Lower leg skin (tissue), 4 donors: ENCODE measurements around the gene PXYLP1. TPM values are rescaled to one million over a fixed set of nuclear protein-coding genes. Genes with fewer than 3 reads are reported as not detected.

Source experiments
- DNase-seq, 2 donors: peaks; one replicate each; pipeline ENCODE4 v3.0.0-alpha.2; 2019; ENCODE audit warnings: low spot score in 2 of 2
- H3K4me3 ChIP-seq: fragments of 200-600 bp; sonication (generic); 2 replicates; pipeline ENCODE4 v1.5.1; 2017; ENCODE audit warnings: mild to moderate bottlenecking, low read depth; ENCODE audit not compliant: poor library complexity, severe bottlenecking
- POLR2A ChIP-seq, 2 donors: fragments of 450-650 bp; IDR thresholded peaks; one replicate each; pipeline ENCODE4 v1.6.1; 2016 to 2017; ENCODE audit warnings: antibody characterized with exemption in 2 of 2, mild to moderate bottlenecking in 1 of 2, moderate library complexity in 1 of 2
- WGBS, 2 donors: methylation state at CpG; one replicate each; pipeline ENCODE4 v1.1.5; 2018; 5-methylcytosine and 5-hydroxymethylcytosine counted together
- intact Hi-C: fragments of 100-400 bp; cut with DNase I; formaldehyde crosslinking; loops from one replicate; pipeline ENCODE4 v1.15.0; 2023; ENCODE audit warnings: low total_unique reads
- total RNA-seq, 4 donors: library from RNA; depleted of rRNA; stranded (reverse); fragments of >200 nt; gene quantifications; one replicate each; pipeline ENCODE4 v1.1.0, GENCODE V29; 2016
- TF ChIP-seq, protein P1 (sequence below), 3 donors: fragments of 450-650 bp; IDR thresholded peaks; one replicate each; pipeline ENCODE4 v1.5.1; 2016; ENCODE audit warnings: antibody characterized with exemption in 3 of 3, mild to moderate bottlenecking in 3 of 3, moderate library complexity in 2 of 3

The PXYLP1 gene
- total RNA-seq, 4 donors from 2014 or later = 8.8 to 14.5 (median 10.2) TPM

DNA sequence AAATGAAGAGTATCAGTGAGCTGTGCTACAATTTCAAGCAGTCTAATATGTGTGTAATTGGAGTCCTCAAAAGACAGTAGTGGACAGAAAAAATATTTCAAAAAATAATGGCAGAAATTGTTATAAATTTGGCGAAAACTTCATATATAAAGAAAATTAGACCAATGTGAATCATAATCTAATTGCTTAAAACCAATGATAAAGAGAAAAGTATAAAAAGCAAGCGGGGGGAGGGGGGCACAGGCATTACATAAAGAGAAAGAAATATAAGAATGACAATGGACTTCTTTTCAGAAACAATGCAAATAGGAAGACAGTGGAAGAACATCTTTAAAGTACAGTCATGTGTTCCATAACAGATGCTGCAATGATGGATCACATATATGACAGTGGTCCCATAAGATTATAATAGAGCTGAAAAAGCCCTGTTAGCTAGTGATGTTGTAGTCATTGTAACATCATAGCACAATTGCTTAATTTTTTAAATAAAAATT is 7.9 kb upstream of the PXYLP1 start:
- TF ChIP-seq POLR2A (IDR thresholded peaks at IDR 0.05) = no peak
- TF ChIP-seq, protein P1, sequence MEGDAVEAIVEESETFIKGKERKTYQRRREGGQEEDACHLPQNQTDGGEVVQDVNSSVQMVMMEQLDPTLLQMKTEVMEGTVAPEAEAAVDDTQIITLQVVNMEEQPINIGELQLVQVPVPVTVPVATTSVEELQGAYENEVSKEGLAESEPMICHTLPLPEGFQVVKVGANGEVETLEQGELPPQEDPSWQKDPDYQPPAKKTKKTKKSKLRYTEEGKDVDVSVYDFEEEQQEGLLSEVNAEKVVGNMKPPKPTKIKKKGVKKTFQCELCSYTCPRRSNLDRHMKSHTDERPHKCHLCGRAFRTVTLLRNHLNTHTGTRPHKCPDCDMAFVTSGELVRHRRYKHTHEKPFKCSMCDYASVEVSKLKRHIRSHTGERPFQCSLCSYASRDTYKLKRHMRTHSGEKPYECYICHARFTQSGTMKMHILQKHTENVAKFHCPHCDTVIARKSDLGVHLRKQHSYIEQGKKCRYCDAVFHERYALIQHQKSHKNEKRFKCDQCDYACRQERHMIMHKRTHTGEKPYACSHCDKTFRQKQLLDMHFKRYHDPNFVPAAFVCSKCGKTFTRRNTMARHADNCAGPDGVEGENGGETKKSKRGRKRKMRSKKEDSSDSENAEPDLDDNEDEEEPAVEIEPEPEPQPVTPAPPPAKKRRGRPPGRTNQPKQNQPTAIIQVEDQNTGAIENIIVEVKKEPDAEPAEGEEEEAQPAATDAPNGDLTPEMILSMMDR (IDR thresholded peaks at IDR 0.05) = no peak

DNA sequence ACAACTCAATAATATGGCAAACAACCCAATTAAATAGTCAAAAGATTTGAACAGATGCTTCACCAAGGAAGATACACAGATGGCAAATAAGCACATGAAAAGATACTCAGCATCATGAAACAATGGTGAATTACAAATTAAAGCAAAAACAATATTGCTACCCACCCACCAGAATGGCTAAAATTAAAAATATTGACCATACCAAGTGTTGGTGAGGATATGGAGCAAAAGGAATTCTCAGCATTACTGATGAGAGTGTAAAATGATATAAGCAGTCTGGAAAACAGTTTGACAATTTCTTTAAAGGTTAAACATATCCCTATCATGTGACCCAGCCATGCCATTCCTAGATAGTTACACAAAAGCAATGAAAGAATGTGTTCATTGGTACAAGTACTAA is 5.7 kb upstream of the PXYLP1 start:
- no peak for DNase-seq
- no peak overlapping the region for H3K4me3 ChIP-seq
- TF ChIP-seq POLR2A (IDR thresholded peaks at IDR 0.05) = no peak
- TF ChIP-seq, protein P1 (IDR thresholded peaks at IDR 0.05) = no peak
- intact Hi-C loops = no loop called here

More for the DNA sequence above, 7.9 kb upstream of the PXYLP1 start:
- H3K4me3 ChIP-seq = no peak overlapping the region
- no peak for DNase-seq
- WGBS, 2 donors = 100% methylated on average over 2 of the region's 2 CpGs
- intact Hi-C loops = no loop called here

DNA sequence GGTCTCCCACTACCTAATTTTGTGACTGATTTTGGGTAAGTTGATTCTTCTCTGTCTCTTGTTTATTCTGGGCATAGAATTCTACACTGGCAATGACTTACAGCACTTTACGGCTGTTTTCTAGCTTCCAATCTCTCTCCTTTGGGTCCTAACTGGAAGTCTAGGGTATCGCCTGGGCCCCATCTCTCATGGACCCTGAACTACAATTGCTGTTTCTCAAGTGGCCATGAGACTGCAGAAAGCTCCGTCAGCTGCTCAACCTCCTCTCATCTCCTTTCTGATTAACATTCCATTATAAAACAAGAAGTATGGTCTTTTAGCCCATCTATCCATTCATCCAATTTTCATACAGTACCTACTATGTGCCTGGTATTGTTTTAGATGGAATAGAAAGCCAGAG is 4.4 kb upstream of the PXYLP1 start:
- 89 to 93% methylated on average over 3 of the region's 3 CpGs for WGBS, 2 donors
- DNase-seq = no peak
- intact Hi-C loops = no loop called here
- no peak for TF ChIP-seq POLR2A (IDR thresholded peaks at IDR 0.05)
- TF ChIP-seq, protein P1 (IDR thresholded peaks at IDR 0.05) = no peak
- no peak overlapping the region for H3K4me3 ChIP-seq

DNA sequence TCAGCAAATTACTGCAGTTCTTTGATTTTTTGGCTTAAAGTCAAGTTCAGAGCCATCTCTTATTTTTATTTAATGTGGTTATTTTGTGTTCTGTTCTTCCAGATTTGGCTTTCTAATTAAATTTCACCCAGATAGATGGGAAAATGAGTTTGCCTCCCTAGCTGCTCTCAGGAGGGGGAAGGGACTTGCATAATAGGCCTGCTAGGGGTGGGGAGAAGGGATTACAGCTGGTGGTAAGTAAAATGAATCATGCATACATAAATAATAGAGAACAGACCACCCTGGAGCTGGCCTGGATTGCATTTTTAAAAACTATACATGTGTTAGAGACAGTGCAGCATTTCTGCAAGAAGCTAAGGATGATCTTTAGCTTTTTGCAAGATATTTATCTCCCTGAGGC is 3.9 kb upstream of the PXYLP1 start:
- no peak for TF ChIP-seq POLR2A (IDR thresholded peaks at IDR 0.05)
- TF ChIP-seq, protein P1 (IDR thresholded peaks at IDR 0.05) = no peak
- intact Hi-C loops = no loop called here
- H3K4me3 ChIP-seq = no peak overlapping the region
- DNase-seq = no peak

DNA sequence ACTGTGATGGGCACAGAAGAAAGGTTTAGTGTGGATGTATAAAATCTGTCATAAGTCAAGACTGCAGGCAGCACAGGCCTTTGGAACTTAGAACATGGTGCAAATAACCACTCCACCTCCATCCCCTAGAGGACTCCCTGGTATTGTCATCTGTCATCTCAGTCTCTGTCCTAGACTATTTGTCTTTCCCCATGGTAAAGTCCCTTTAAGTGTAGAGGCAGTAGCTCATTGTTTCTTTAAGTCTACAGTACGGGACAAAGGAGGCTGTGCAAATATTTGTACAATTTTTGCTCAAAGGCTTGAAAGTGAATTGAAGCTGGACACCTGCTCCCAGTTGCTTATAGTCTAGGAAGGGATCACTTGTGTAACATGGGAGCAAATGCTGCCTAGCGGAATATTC is 3.2 kb upstream of the PXYLP1 start:
- TF ChIP-seq, protein P1 (IDR thresholded peaks at IDR 0.05) = no peak
- no peak for TF ChIP-seq POLR2A (IDR thresholded peaks at IDR 0.05)
- WGBS, 2 donors = 89 to 90% methylated on average over 2 of the region's 2 CpGs
- no peak for DNase-seq
- intact Hi-C loops = no loop called here
- H3K4me3 ChIP-seq = no peak overlapping the region

DNA sequence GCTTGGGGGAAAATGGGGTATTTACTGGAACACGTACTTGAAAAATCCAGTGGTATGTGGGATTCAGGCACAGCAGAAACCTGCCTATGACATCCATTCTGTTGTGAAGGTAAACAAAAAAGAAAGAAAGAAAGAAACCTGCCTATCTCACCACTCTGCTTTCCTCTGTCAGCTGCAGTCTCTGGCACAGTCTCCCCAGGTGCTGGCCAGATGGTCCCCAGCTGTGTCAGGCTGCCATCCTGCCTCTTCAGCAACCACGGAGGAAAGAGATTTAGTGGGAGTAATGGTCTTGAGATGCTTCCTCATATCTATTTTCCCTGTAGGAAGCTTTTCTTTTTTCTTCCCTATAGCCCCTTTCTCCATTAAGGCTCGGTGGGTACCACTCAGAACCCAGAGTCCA is 2.5 kb upstream of the PXYLP1 start:
- H3K4me3 ChIP-seq = no peak overlapping the region
- DNase-seq = no peak
- intact Hi-C loops = no loop called here
- WGBS, 2 donors = 78 to 90% methylated on average over 3 of the region's 3 CpGs
- TF ChIP-seq POLR2A (IDR thresholded peaks at IDR 0.05) = no peak
- TF ChIP-seq, protein P1 (IDR thresholded peaks at IDR 0.05) = no peak
